ENCODE data around the gene PAPOLG.
"Not testable (repeated sequence)": the region's sequence is repeated elsewhere in the genome, so short reads cannot be mapped to it uniquely, and the experiment has no call there.

The PAPOLG gene

GRCh38 chr2:60775048-60775639 lies 19.1 kb downstream of the PAPOLG start:
- DNase-seq (ENCODE audit: low spot score) = no peak

GRCh38 chr2:60778352-60778751 lies 22.3 kb downstream of the PAPOLG start:
- DNase-seq (ENCODE audit: low spot score) = no peak

DNA sequence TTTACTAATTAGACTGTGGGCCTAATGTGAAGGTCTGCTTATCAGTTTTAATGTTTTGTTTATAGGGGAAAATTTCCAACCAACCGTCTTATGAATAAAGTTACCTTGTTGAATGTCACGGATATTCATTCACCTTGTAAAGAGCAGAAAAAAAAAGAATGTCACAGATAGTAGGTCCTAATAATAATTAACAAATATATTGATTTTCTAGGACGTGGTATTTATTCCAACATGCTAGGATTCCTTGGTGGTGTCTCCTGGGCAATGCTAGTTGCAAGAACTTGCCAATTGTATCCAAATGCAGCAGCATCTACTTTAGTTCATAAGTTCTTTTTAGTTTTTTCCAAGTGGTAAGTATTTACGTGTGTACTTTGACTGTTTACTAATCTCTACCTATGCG lies 23.4 kb downstream of the PAPOLG start:
- no peak for DNase-seq (ENCODE audit: low spot score)

DNA sequence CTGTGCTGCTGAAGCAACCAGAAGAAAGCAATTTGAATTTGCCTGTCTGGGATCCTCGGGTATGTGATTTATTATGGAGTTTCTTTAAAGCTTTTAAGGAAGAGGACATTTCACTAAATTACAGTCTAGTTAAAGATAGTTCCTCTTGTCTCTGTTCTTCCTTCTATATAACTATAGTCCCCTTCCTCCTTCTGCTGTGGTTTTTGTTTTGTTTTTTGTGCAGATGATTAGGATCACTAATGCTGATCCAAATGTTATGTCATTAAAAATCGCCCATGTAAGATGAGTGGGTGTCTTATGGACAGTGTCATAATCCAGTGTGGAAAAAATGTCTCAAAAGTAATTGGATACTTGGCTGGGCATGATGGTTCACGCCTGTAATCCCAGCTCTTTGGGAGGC lies 24.7 kb downstream of the PAPOLG start:
- DNase-seq (ENCODE audit: low spot score) = no peak

- no peak for DNase-seq (ENCODE audit: low spot score)
Measured at GRCh38 chr2:60793169-60793568, 37.1 kb downstream of the PAPOLG start.

DNA sequence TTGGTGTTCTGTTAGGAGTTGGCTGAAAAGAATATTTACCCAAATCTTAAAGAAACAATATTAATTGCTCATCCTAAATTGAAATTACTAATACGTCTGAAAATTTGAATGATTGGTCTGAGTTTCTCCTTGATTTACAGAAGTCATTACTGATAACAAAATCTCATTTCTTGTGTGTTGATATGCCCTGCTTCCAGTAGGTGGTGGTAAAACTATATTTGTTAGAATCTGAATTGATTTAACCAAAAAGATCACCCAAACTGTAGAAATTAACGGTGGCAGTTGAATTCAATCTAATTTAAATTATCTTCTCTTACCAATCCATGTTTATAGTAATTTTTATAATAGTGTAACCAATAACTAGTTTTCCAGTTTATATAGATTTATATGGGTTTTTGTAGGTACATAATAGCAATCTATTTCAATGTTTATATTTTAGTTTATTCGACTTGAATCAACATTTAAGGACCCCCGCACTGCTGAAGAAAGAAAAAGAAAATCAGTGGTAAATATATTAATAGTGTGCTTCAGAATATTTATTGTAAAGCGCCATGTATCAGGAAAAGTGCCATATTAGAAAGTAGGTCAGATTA lies 38.3 kb downstream of the PAPOLG start:
- DNase-seq (ENCODE audit: low spot score) = no peak

DNA sequence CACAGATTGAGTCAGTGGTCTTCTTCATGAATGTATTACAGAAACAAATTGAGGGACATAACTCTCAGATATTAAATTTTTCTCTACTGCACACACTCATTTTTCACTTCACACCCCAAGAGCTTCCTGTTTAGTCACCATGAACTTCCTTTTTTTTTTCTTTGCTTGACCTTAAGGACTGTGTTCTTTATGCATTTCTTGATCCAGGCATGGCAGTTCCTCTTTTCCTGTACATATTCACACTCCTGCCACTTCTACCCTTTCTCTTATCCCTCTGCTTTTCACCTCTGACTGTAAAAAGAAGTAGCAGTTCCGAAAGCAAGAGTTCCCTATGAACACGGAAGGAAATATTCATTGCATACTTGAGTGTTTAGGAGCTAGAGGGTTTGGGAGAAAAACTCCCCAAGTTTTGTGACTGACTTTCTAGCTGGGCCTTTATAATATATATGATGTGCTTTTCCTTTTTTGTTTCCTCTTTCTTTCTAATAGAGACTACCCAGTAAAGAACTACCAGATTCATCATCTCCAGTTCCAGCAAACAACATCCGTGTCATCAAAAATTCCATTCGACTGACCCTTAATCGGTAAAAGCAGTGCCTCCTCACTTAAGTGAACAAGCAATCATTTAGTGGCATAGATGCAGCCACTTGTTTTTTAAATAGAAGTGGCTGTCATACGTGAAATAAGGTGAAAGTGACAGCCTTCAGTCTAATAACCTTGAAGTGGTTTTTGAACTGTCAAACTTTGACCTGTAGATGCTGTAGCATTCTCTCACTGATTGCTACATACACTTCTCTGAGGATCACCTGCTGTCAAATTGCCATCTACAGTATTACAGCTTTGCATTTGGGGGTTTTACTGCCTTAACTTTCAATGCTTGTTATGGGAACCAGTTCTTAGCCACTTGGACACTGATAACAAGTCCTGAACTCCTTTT lies 40.8 kb downstream of the PAPOLG start:
- no peak for DNase-seq (ENCODE audit: low spot score)

DNA sequence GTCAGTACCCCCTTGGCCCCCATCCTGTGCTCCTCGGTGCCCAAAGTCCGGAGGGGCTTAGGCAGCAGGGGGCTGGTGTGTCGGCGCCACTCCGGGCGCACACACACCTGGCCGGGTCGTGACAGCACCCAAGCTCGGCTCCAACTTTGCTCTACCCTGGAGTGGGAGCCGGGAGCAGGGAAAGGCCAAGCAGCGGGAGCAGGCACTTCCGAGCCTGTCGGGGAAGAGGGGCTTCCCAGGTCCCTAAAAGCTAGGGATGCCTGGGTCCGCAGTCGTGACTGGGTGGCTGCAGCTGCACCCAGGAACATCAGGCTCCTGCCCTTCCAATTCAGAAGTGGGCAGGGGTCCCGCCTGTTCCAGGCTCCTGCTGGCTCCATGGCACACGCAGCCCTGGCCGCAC lies 48.4 kb downstream of the PAPOLG start:
- DNase-seq (ENCODE audit: low spot score) = no peak

- no peak for DNase-seq (ENCODE audit: low spot score)
Measured at GRCh38 chr2:60806595-60806987, 50.5 kb downstream of the PAPOLG start.

- no peak for DNase-seq (ENCODE audit: low spot score)
Measured at GRCh38 chr2:60806988-60807681, 51.1 kb downstream of the PAPOLG start.

GRCh38 chr2:60808330-60808801 lies 52.3 kb downstream of the PAPOLG start:
- DNase-seq (ENCODE audit: low spot score) = no peak

DNA sequence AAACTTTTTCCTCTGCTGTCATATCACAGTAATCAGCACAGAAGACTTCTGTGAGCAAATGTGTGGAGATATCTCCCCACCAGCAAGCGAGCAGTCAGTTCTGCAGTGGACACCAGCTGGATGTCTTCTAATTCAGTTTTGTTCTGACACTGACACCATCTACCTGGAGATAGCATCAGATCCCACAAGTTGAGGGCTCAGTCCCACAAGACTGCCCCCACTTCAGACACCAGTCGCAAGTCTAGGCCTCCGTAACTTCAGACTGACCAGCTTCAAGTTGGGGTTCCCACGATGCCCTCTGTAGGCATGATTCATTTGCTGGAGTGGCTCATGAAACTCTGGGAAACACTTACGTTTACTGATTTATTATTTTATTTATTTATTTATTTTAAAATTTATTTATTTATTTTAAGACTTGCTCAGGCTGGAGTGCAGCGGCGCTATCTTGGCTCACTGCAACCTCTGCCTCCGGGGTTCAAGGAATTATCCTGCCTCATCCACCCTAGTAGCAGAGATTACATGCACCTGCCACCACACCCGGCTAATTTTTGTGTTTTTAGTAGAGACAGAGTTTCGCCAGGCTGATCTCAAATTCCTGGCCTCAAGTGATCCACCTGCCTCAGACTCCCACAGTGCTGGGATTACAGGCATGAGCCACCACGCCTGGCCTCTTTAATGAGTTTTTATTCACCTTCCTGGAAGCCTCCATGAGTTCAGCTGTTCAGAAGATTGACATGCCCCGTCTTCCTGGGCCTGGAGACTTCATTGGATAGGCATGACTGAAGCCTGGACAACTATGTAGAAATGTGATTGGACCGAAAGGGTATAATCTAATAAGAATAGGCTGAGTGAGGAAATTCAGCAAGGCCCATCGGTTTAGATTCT lies 55.7 kb downstream of the PAPOLG start:
- DNase-seq (ENCODE audit: low spot score) = no peak

DNA sequence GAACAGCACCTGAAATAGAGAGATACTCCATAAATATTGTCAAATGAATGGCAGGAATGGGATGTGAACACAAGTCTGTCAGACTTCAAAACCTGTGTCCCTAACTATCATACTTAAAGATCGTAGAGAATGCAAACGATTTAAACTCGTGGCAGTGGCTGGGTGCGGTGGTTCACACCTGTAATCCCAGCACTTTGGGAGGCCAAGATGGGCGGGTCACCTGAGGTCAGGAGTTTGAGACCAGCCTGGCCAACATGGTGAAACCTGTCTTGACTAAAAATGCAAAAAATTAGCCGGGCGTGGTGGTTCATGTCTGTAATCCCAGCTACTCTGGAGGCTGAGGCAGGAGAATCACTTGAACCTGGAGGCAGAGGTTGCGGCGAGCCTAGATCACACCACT lies 61.1 kb downstream of the PAPOLG start:
- not testable (repeated sequence) for DNase-seq (ENCODE audit: low spot score)

- DNase-seq (ENCODE audit: low spot score) = no peak
Measured at GRCh38 chr2:60818272-60818671, 62.2 kb downstream of the PAPOLG start.

GRCh38 chr2:60819155-60819862 lies 63.2 kb downstream of the PAPOLG start:
- DNase-seq (ENCODE audit: low spot score) = no peak

DNA sequence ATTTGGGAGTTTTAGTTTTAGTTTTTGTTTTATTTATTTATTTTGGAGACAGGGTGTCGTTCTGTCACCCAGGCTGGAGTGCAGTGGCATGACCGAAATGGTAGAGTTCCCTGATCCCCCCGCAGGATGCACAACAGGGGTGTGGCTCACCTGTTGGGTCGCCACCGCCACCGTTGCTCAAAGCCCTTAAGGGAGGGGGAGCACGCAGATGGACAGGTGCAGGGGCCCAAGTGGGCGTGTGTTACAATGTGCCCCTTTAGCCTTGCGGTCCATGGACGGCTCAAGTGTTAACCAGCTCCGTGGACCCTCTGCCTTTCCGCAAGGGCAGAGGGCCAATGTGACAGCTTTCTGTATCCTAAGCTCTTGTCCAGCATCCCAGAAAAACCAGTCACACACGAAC lies 63.9 kb downstream of the PAPOLG start:
- DNase-seq (ENCODE audit: low spot score) = no peak

DNA sequence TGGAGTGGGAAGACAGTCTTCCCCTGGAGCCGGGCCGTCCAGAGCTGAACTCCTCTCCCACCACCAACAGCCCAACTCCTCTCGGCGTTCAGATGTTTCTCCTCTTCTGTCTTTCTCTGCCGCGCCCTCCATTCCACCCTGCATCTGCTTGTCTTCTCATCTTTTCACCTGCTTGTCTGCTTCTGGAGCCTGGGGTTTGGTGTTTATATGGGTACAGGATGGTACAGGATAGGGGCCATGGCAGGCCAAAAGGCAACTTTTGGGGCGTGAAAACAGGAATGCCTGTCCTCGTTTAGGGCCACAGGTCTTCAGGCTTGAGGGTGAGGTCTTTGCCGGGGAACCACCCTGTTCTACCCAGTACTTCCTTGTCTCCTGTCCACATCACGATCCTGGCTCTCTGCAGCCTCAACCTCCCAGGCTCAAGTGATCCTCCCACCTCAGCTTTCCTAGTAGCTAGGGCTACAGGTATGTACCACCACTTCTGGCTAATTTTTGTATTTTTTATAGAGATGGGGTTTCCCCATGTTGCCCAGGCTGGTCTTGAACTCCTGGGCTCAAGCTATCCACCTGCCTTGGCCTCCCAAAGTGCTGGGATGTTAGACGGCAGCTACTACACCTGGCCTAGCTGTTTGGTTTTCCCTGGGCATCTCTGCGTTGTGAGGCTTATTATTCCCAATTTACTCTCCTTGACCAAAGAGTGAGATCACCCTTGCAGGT lies 64.5 kb downstream of the PAPOLG start:
- DNase-seq (ENCODE audit: low spot score) = no peak

GRCh38 chr2:60821133-60821469 lies 65.0 kb downstream of the PAPOLG start:
- DNase-seq (ENCODE audit: low spot score) = no peak

- DNase-seq (ENCODE audit: low spot score) = no peak
Measured at GRCh38 chr2:60821587-60822302, 65.7 kb downstream of the PAPOLG start.

DNA sequence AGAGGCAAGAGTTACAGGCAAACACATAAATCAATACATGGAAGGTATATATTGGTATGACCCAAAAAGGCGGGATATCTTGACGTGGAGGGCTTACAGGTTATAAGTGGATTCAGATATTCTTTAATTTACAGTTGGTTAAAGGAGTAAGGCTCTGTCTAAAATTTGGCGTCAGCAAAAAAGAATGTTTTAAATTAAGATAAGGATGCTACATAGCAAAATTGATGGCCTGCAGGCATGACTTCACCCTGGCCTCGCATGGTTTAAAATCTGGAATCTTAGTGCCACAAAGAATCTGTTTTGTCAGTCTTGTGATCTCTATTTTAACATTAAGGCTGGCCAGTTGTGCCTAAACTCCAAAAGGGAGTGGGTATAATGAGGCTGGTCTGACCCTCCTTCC lies 66.9 kb downstream of the PAPOLG start:
- no peak for DNase-seq (ENCODE audit: low spot score)

All from LoVo (cell line).